IPS DF 6.9 (cell line): ENCODE results near the gene PACSIN2.
"Not testable (repeated sequence)": the region's sequence is repeated elsewhere in the genome, so short reads cannot be mapped to it uniquely, and the experiment has no call there.

Source experiments
- DNase-seq: peaks from one replicate; pipeline ENCODE4 v3.0.0-alpha.2; 2013; ENCODE audit warnings: low read depth, low spot score
- H3K27ac ChIP-seq: one replicate; pipeline ENCODE4 v1.5.1; 2013; ENCODE audit warnings: low read length, control low read depth
- H3K27me3 ChIP-seq: 2 replicates; pipeline ENCODE4 v1.6.1; 2013; ENCODE audit warnings: mild to moderate bottlenecking, low read length; ENCODE audit not compliant: control insufficient read depth, insufficient read depth
- H3K36me3 ChIP-seq: 2 replicates; pipeline ENCODE4 v1.6.1; 2013; ENCODE audit warnings: low read length; ENCODE audit not compliant: control insufficient read depth, insufficient read depth
- H3K4me1 ChIP-seq: 2 replicates; pipeline ENCODE4 v1.6.1; 2013; ENCODE audit warnings: low read length; ENCODE audit not compliant: control insufficient read depth, insufficient read depth
- H3K4me3 ChIP-seq: 2 replicates; pipeline ENCODE4 v1.5.1; 2013; ENCODE audit warnings: mild to moderate bottlenecking, low read length
- H3K9me3 ChIP-seq: 2 replicates; pipeline ENCODE4 v1.6.1; 2013; ENCODE audit warnings: low read length, inconsistent platforms; ENCODE audit not compliant: control insufficient read depth, insufficient read depth
- WGBS: extraction: QIAGEN DNeasy Blood & Tissue Kit; methylation state at CpG from one replicate; pipeline ENCODE4 v1.1.7; 2013; ENCODE audit warnings: mixed read lengths, missing lambda C conversion rate; ENCODE audit not compliant: insufficient read length, insufficient coverage; 5-methylcytosine and 5-hydroxymethylcytosine counted together

PACSIN2 gene

DNA sequence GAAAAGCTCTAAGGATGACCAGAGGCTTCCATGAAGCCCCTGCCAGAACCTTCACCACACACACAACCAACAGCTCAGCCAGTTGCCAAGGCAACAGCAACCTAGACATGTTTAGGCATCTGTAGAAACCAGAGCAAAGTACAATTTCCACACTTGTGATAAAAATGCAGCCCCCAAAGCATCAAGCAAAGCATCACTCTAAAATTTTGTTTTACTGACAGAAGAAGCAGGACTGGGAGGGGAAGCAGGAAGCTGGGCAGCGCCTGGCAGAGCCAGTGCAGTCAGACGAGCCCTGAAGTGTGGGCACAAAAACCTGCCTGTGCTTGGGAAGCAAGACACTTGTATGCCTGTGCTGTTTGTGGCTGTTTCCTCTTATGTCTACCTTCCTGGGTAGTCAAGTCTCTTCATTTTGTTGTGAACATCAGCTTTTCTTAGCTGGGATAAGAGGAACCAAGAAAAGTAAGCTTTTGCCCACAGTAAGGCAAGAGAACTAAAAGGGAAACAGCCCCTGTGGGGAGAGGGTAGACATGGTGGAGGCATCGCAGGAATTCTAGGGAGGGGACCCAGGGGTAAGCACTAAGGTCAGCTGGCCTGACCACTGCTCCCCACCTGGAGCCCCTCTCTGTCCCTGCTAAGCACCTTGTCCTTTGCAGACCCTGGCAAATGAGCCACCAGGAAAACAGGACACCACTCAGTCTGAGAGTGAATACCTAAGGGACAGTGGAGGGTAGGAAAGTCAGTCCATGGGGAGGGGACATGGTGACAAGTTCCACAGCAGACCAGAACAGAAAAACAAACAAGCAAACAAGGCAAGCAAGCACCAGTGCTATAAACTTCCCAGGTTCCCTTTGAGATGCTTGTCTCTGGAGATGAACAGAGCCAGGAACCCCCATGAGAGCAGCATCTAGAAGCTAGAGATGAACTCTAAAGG, 13.4 kb downstream of the PACSIN2 start:
- H3K4me3 ChIP-seq: no peak overlapping the region
- H3K4me1 ChIP-seq: peaks cover 11% of the 10 kb centered on the region
- H3K9me3 ChIP-seq: no peaks in the 10 kb centered on the region
- no peaks in the 10 kb centered on the region for H3K36me3 ChIP-seq
- H3K27ac ChIP-seq: no peak overlapping the region
- no peaks in the 10 kb centered on the region for H3K27me3 ChIP-seq
- no peak for DNase-seq
- WGBS: no CpG with 5 or more reads among the region's 3 CpGs

DNA sequence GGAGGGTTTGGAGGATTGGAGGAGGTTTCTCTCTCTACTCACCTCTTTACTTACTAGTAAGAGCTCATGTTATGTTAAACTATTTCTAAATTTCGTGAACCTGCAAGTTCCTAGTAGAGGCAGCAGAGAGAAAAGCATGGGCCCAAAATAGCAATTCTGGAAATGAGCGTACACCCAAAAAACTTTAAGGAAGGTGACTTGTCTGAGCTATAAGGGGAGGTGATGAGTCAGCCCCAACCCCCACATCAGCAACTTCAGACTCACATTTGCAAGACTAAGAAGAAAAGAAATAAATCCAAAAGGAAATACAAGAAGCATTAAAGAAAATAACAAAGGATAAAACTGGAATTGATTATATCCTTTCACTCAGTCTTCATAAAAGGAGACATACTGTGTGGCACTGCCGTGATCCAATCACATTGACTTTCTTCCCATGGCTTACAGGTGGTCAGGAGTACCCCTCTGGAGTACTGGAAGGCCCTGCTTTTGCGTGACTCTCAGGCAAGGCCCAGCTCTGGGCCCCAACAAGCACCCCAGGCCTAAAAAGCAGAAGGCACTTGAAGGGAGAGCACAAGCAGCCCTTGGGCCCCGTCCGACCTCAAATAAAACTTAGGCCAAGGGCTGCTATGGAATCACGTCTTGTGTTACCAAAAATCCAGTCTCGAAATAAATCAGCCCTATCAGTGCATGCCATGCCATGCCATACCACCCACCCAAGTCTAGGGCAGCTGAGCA, 14.3 kb downstream of the PACSIN2 start:
- Histone ChIP-seq H3K4me3 (no peak overlapping the region), H3K9me3 (no peaks in the 10 kb centered on the region), H3K27ac (no peak overlapping the region), H3K27me3 (no peaks in the 10 kb centered on the region), H3K4me1 (peaks cover 11% of the 10 kb centered on the region), H3K36me3 (no peaks in the 10 kb centered on the region)
- WGBS: no CpG with 5 or more reads among the region's 8 CpGs
- DNase-seq: no peak

DNA sequence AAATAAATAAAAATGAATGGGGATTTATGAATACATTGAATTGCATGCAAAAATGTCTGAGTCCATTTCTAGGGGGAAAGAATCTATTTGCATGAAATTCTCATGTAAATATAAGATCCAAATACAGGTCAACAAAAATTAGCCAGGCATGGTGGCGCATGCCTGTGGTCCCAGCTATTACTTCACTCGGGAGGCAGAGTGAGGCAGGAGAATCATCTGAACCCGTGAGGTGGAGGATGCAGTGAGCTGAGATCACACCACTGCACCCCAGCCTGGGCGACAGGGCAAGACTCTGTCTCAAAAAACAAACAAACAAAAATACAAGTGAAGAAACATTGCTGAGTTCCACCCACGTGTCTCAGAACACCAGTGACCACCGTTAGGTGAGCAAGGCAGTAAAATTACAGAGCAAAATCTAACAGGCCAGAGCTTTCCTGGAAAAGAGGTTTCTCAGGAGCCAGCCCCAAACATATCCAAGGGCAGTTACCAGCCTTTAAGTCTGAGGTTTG, 17.3 kb downstream of the PACSIN2 start:
- no CpG with 5 or more reads among the region's 6 CpGs for WGBS

DNA sequence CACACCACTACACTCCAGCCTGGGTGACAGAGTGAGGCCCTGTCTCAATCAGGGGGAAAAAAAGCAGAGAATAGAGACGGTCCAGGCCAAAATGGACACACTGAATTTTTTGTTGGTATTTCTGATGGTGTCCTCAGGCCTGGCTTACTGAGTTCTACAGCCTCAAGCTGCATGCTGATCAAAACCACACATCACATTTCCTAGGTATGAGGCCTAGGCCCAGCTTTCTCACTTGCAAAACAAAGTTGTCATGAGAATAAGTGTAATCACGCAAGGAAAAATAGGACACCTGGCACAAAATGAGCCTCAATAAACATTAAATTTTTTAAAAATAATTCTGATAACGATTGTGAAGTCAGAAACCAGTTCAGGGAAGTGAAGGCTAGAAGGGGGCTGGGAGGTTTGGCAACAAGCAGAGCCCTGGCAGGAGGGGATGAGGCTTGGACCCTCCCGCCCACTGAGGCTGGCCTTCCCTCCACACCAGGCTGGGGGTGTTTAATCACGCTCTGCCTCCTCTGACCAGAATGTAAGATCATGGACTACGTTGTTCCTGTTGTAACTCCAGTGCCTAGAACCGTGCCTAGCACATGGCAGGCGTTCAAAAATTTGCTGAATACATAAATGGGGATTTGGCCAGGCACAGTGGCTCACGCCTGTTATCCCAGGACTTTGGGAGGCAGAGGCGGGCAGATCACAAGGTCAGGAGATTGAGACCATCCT, 18.1 kb downstream of the PACSIN2 start:
- H3K4me1 ChIP-seq: peaks cover 5% of the 10 kb centered on the region
- WGBS: no CpG with 5 or more reads among the region's 10 CpGs

More for the DNA sequence above, 17.3 kb downstream of the PACSIN2 start:
- H3K36me3 ChIP-seq: no peaks in the 10 kb centered on the region
- DNase-seq: no peak
- H3K27me3 ChIP-seq: no peaks in the 10 kb centered on the region
- no peaks in the 10 kb centered on the region for H3K9me3 ChIP-seq
- H3K4me3 ChIP-seq: no peak overlapping the region
- peaks cover 7% of the 10 kb centered on the region for H3K4me1 ChIP-seq
- no peak overlapping the region for H3K27ac ChIP-seq

DNA sequence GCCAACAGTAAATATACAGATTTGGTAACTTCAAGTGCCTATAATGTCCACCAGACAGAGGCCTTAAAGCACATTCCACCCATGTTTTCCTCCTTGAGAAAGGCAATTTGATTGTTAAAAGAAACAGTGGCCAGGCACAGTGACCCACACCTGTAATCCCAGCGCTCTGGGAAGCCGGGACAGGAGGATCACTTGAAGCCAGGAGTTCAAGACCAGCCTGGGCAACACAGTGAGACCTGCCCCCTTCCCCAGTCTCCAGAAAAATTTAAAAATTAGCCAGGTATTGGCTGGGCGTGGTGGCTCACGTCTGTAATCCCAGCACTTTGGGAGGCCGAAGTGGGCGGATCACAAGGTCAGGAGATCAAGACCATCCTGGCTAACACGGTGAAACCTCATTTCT, 19.3 kb downstream of the PACSIN2 start:
- not testable (repeated sequence) for DNase-seq, H3K27me3 ChIP-seq, H3K4me1 ChIP-seq, H3K36me3 ChIP-seq, H3K4me3 ChIP-seq, H3K27ac ChIP-seq, H3K9me3 ChIP-seq
- WGBS: no CpG with 5 or more reads among the region's 7 CpGs

More for the DNA sequence above, 18.1 kb downstream of the PACSIN2 start:
- DNase-seq: no peak
- no peaks in the 10 kb centered on the region for H3K27me3 ChIP-seq
- H3K36me3 ChIP-seq: no peaks in the 10 kb centered on the region
- no peak overlapping the region for H3K27ac ChIP-seq
- H3K4me3 ChIP-seq: no peak overlapping the region
- H3K9me3 ChIP-seq: no peaks in the 10 kb centered on the region

DNA sequence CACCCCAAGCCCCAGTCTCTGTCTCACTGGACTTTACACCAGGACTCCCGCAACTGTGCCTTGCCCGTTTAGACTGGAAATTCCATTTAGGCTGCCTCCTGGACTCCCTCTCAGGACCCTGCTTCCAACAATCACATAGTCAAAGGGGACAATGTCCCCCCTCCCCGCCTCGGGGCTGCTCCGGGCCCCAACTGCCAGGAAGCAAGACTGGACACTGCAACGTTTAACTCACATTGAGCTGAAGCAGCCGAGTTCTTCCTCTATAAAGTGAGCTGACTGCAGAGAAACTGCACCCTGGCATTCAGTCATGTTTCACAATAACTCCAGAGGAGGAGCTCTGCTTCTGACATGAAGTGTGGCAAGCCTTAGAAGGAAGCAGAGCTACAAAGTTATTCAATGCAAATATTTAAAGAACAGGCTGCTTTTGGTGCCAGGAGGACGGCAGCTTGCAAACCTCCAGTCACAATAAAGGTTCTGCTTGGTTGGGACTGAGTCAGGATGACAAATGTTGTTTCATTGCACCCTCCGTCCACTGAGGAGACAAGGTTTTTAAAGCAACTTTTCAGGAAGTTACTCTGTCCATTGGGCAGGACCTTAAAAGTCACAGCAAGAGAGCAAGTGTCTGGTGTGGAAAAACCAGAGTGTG, 19.9 kb downstream of the PACSIN2 start:
- DNase-seq: no peak
- H3K4me3 ChIP-seq: no peak overlapping the region
- H3K27me3 ChIP-seq: no peaks in the 10 kb centered on the region
- no peak overlapping the region for H3K27ac ChIP-seq
- no peaks in the 10 kb centered on the region for H3K9me3 ChIP-seq
- H3K36me3 ChIP-seq: no peaks in the 10 kb centered on the region
- H3K4me1 ChIP-seq: peaks cover 5% of the 10 kb centered on the region
- WGBS: no CpG with 5 or more reads among the region's 9 CpGs

DNA sequence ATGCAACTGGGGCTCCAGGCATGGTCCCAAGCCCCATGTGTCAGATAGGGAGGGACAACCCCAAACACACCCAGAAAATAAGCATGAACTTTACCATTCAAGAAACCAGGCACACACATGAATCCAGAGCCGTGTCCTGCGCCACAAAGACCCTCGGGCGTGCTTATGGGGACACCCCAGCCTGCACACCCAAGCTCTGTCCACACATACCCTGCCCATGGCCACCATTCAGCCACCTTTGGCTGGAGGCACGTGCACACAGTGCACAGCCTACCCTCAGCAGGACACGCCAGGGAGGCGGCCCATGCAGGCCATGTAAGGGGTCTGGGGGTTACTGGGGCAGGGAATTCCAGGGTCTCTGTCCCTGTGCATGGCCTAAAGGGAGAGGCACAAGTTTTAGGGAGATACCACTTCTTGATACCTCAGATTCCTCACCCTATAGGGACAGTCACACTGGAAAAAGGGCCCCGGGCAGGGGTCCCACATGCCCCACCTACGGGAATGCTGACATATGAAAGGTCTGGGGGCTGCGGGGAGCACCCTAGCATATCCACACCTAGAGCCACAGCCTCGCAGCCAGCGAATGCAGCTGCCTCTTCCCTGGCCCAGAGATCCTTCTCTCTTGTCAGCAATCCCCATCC, 20.6 kb downstream of the PACSIN2 start:
- DNase-seq: no peak
- H3K4me3 ChIP-seq: no peak overlapping the region
- H3K9me3 ChIP-seq: no peaks in the 10 kb centered on the region
- H3K4me1 ChIP-seq: peaks cover 5% of the 10 kb centered on the region
- no CpG with 5 or more reads among the region's 12 CpGs for WGBS
- no peak overlapping the region for H3K27ac ChIP-seq
- no peaks in the 10 kb centered on the region for H3K36me3 ChIP-seq
- no peaks in the 10 kb centered on the region for H3K27me3 ChIP-seq

DNA sequence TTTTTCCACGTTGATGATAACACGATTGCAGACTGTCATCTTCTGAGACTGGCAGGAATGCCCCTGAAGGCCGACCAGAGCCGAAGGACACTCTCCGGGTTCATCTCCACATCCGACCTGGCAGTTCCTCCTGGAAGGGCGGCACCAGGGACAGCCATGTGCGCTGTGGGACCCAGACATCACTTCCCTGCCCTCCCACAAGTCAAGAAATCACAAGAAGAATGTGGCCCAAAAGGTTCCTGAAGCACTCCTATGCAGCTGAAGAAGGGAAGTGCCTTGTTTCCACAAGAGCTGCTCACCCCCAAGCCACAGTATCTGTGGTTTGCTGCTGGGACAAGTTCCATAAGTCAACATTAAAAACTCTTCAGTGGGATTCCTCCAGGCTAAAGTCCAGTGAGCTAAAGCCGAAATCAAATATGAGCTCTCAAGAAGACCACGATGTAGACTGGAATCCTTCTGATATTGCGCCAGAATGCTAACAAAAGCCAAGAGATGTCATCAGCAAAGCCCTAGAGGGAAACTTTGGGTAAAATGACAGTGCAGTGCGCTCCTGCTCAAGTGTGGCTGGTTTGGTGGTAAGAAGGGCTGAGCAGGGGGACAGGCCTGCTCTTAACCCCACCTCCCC, 21.2 kb downstream of the PACSIN2 start:
- Histone ChIP-seq H3K4me3 (no peak overlapping the region), H3K27ac (no peak overlapping the region)
- WGBS: no CpG with 5 or more reads among the region's 12 CpGs

DNA sequence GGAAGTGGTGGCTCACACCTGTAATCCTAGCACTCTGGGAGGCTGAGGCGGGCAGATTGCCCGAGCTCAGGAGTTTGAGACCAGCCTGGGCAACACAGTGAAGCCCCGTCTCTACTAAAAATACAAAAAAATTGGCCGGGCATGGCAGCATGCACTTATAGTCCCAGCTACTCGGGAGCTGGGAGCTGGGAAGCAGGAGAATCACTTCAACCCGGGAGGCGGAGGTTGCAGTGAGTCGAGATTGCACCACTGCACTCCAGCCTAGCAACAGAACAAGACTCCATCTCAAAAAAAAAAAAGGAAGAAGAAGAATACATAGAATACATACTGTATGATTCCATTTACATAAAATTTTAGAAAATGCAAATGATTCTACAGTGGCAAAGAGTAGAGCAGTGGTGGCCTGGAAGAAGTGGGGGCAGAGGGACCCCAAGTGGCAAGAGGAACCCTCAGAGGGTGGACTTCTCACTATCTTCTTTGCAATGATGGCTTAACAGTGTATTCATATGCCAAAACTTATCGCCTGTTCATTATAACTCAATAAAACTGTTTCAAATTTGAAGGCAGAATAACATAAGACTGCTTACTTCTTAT, 22.0 kb downstream of the PACSIN2 start:
- Histone ChIP-seq H3K36me3 (no peaks in the 10 kb centered on the region), H3K4me3 (no peak overlapping the region), H3K27me3 (no peaks in the 10 kb centered on the region), H3K4me1 (peaks cover 5% of the 10 kb centered on the region), H3K27ac (no peak overlapping the region), H3K9me3 (no peaks in the 10 kb centered on the region)
- DNase-seq: no peak
- WGBS: no CpG with 5 or more reads among the region's 9 CpGs

More for the DNA sequence above, 21.2 kb downstream of the PACSIN2 start:
- Histone ChIP-seq H3K9me3 (no peaks in the 10 kb centered on the region), H3K36me3 (no peaks in the 10 kb centered on the region), H3K4me1 (peaks cover 5% of the 10 kb centered on the region), H3K27me3 (no peaks in the 10 kb centered on the region)
- no peak for DNase-seq
